Heart left ventricle (tissue), 16 donors: ENCODE data around the gene QSOX1. TPM values are rescaled to one million over a fixed set of nuclear protein-coding genes. Genes with fewer than 3 reads are reported as not detected.

ENCODE experiments used
- ATAC-seq, 4 donors: fragments of 200-7000 bp; cut with Tn5 transposase; one replicate each; pipeline ENCODE4 v1.9.1; 2020 to 2022; ENCODE audit warnings: moderate library complexity in 4 of 4, mild to moderate bottlenecking in 3 of 4, moderate number of reproducible peaks in 1 of 4
- DNase-seq, 5 donors: peaks; one replicate each; pipeline ENCODE4 v3.0.0-alpha.2; 2020
- H3K27ac ChIP-seq, 12 donors: fragments of 200-600 bp; sonication (generic) in 4 of 12; one replicate each; pipeline versions ENCODE4 v1.5.0 to v1.8.0; 2016 to 2022; ENCODE audit warnings: mild to moderate bottlenecking in 2 of 12
- H3K27me3 ChIP-seq, 9 donors: fragments of 200-600 bp; sonication (generic) in 2 of 9; one replicate each; pipeline versions ENCODE4 v1.5.1 to v1.8.0; 2016 to 2022; ENCODE audit warnings: mild to moderate bottlenecking in 3 of 9
- H3K36me3 ChIP-seq, 9 donors: fragments of 200-600 bp; sonication (generic) in 2 of 9; one replicate each; pipeline versions ENCODE4 v1.5.0 to v1.8.0; 2018 to 2022; ENCODE audit warnings: mild to moderate bottlenecking in 2 of 9
- H3K4me1 ChIP-seq, 12 donors: fragments of 200-600 bp; sonication (generic) in 4 of 12; one replicate each; pipeline versions ENCODE4 v1.5.0 to v1.8.0; 2016 to 2022; ENCODE audit warnings: mild to moderate bottlenecking in 3 of 12
- H3K4me3 ChIP-seq, 12 donors: fragments of 200-600 bp; sonication (generic) in 4 of 12; one replicate each; pipeline versions ENCODE4 v1.5.0 to v1.8.0; 2017 to 2022; ENCODE audit warnings: mild to moderate bottlenecking in 9 of 12, moderate library complexity in 4 of 12
- H3K9me3 ChIP-seq, 12 donors: fragments of 200-600 bp; sonication (generic) in 4 of 12; one replicate each; pipeline versions ENCODE4 v1.5.0 to v1.8.0; 2016 to 2022; ENCODE audit warnings: mild to moderate bottlenecking in 1 of 12
- CTCF ChIP-seq, 12 donors: fragments of 200-600 bp; sonication (generic) in 4 of 12; IDR thresholded peaks; one replicate each; pipeline versions ENCODE4 v1.5.0 to v1.8.0; 2018 to 2022; ENCODE audit warnings: antibody characterized with exemption in 12 of 12, mild to moderate bottlenecking in 5 of 12
- POLR2A ChIP-seq, 2 donors: fragments of 450-650 bp; IDR thresholded peaks; one replicate each; pipeline ENCODE4 v1.6.1; 2017; ENCODE audit warnings: antibody characterized with exemption in 2 of 2, mild to moderate bottlenecking in 2 of 2, moderate library complexity in 2 of 2
- WGBS, 4 donors: extraction: QIAGEN DNeasy Blood & Tissue Kit in 2 of 4; methylation state at CpG; one replicate each; pipeline versions ENCODE4 v1.1.5 to v1.1.7; 2013 to 2018; 5-methylcytosine and 5-hydroxymethylcytosine counted together
- intact Hi-C, 10 donors: fragments of 100-400 bp; cut with DNase I; formaldehyde crosslinking; loops; one replicate each; pipeline versions ENCODE4 v1.11.1 to v1.14.2; 2022
- polyA plus RNA-seq, 2 donors: library from polyadenylated mRNA; stranded (reverse); fragments of 200-250 nt; gene quantifications; one replicate each; pipeline ENCODE4 v1.2.3, GENCODE V29; 2013
- total RNA-seq, 9 donors: library from RNA; depleted of rRNA in 2 of 9; stranded (reverse); fragments of >200 nt in 2 of 9; fragmentation: NEBNext Ultra II Directional in 3 of 9; extraction: Animal tissue kit (Norgen Biotek cat#: 25700) in 3 of 9; gene quantifications; one replicate each; pipeline versions ENCODE4 v1.1.0 to v1.2.4, GENCODE V29; 2016 to 2023
- donor health status: ischemic (EF 13 %, LVEDD 7.1; RV severe dilation, severe dysfunction).
- donor health status: healthy with polysubstance abuse.
- donor health status: DM: no; HTN: yes; CAD: no.
- donor health status: DM: no; HTN: no; CAD: no.
- donor health status: ischemic (EF 25% LVEDD 6.9; RV normal size, moderate dysfunction).
- donor health status: ischemic (EF 25% LVEDD 5.7; RV mildly dilated, moderate dysfunction).
- donor health status: healthy.
- donor health status: DM: yes; HTN: yes; CAD: no.
- donor health status: ischemic (EF 35%, LVEDD 5.7; RV mildly dilated, moderate dysfunction).
- donor health status: nonischemic (EF 11% LVEDD 7.7; RV severe dilation, severe dysfunction).
- donor health status: DM: yes; HTN: yes; CAD: no.
- donor health status: PGD.
- donor health status: ischemic (EF 29% LVEDD 5.4; RV normal size, mild dysfunction).
- donor health status: nonischemic (EF 23%, LVEDD 6.1; RV moderate dilation, normal function).

The QSOX1 gene
- total and polyA plus RNA-seq, 11 donors: 62.3 to 250 (median 122) TPM

GRCh38 chr1:180163041-180163440 is 8.4 kb downstream of the QSOX1 start:
- no peak for DNase-seq
- intact Hi-C loops: no loop called here
- Histone ChIP-seq H3K9me3 (no peaks in the 10 kb centered on the region), H3K4me1 (peaks cover 5 to 74% (median 30%) of the 10 kb centered on the region in 12 donors), H3K4me3 (no peak overlapping the region), H3K27ac (no peak overlapping the region), H3K27me3 (no peaks in the 10 kb centered on the region), H3K36me3 (peaks cover 0 to 13% (median 0%) of the 10 kb centered on the region in 9 donors)
- TF ChIP-seq POLR2A (IDR thresholded peaks at IDR 0.05): no peak
- ATAC-seq: no peak
- 65 to 75% (median 70%) methylated on average over 2 of the region's 2 CpGs for WGBS, 4 donors

- H3K4me3 ChIP-seq: no peak overlapping the region
- 69 to 95% (median 87%) methylated on average over 2 of the region's 2 CpGs for WGBS, 4 donors
- no peak for DNase-seq
- H3K27me3 ChIP-seq: no peaks in the 10 kb centered on the region
- ATAC-seq: no peak
- intact Hi-C loops: loop anchor here in 1 of 10 donors (5.0 kb wide), 1 partner anchor 48 kb away; no protein-coding TSS in a partner anchor
- no peaks in the 10 kb centered on the region for H3K9me3 ChIP-seq
- peaks cover 5 to 61% (median 33%) of the 10 kb centered on the region in 12 donors for H3K4me1 ChIP-seq
- no peak for TF ChIP-seq CTCF (IDR thresholded peaks at IDR 0.05)
- no peak for TF ChIP-seq POLR2A (IDR thresholded peaks at IDR 0.05)
- H3K27ac ChIP-seq: no peak overlapping the region
- peaks cover 0 to 21% (median 0%) of the 10 kb centered on the region in 9 donors for H3K36me3 ChIP-seq
These were observed 10.4 kb downstream of the QSOX1 start for GRCh38 chr1:180165096-180165495.

GRCh38 chr1:180165509-180166435 is 11.1 kb downstream of the QSOX1 start:
- H3K4me3 ChIP-seq: no peak overlapping the region
- peaks cover 0 to 21% (median 0%) of the 10 kb centered on the region in 9 donors for H3K36me3 ChIP-seq
- no peaks in the 10 kb centered on the region for H3K27me3 ChIP-seq
- intact Hi-C loops: loop anchor here in 1 of 10 donors (5.0 kb wide), 1 partner anchor 48 kb away; no protein-coding TSS in a partner anchor
- DNase-seq (no peak), ATAC-seq (no peak)
- peaks cover 5 to 55% (median 33%) of the 10 kb centered on the region in 12 donors for H3K4me1 ChIP-seq
- H3K9me3 ChIP-seq: no peaks in the 10 kb centered on the region
- WGBS, 4 donors: 88 to 93% (median 89%) methylated on average over 9 to 12 of the region's 12 CpGs
- TF ChIP-seq CTCF (IDR thresholded peaks at IDR 0.05): no peak
- peak overlapping the region in 4 of 12 donors; percentile 54 to 82 (median 70) for H3K27ac ChIP-seq

- Histone ChIP-seq H3K36me3 (peaks cover 0 to 21% (median 0%) of the 10 kb centered on the region in 9 donors), H3K27ac (peak overlapping the region; percentile 44 to 83 (median 70)), H3K4me3 (no peak overlapping the region), H3K9me3 (no peaks in the 10 kb centered on the region), H3K27me3 (no peaks in the 10 kb centered on the region), H3K4me1 (peaks cover 5 to 48% (median 33%) of the 10 kb centered on the region in 12 donors)
- intact Hi-C loops: loop anchor here in 1 of 10 donors (5.0 kb wide), 1 partner anchor 49 kb away; no protein-coding TSS in a partner anchor
- WGBS, 4 donors: 75 to 90% (median 85%) methylated on average over 5 of the region's 5 CpGs
- no peak for TF ChIP-seq POLR2A (IDR thresholded peaks at IDR 0.05)
- no peak for TF ChIP-seq CTCF (IDR thresholded peaks at IDR 0.05)
- ATAC-seq (no peak), DNase-seq (no peak)
These were observed 11.7 kb downstream of the QSOX1 start for GRCh38 chr1:180166436-180166800.
